T47D (cell line): ENCODE data around the gene BCKDHA.

Experiments
- DNase-seq, 2 experiments: peaks; one replicate each; pipeline versions ENCODE4 v3.0.0 to v3.0.0-alpha.2; 2011 to 2012; ENCODE audit warnings: low read depth in 1 of 2, low spot score in 1 of 2
- JUND ChIP-seq: IDR thresholded peaks from 2 replicates; pipeline ENCODE4 v1.6.1; 2012; ENCODE audit warnings: low read depth
- in situ Hi-C: cut with HindIII; loops from 2 replicates; pipeline ENCODE4 v1.10.0; 2016; ENCODE audit warnings: low sequenced_read_pairs, low pct_unique_long_range_greater_than_20kb

Gene BCKDHA

DNA sequence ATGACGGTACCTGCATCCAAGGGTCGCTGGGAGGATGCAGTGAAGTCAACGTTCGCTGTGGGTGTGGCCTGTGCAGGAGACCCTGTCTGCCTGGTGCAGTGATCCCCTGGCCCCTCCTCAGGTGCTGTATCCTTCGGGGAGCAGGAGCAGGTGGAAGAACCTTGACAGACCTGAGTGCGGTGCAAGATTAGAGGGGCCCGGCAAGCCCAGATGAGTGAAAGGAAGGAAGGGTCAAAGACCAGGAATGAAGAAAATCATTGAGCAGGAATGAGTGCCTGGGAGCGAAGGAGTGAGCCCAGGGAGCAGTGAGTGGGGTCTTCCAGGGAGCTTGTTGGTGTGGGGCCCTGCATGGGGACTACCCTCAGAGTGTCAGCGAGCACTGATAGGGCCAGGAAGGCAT, 16.8 kb downstream of the BCKDHA start:
- TF ChIP-seq JUND, result no peak
- in situ Hi-C loops, result no loop called here
- DNase-seq, result no peak

- no peak for TF ChIP-seq JUND
- DNase-seq, result no peak
- in situ Hi-C loops, result no loop called here
Observed at GRCh38 chr19:41415154-41415571, 17.5 kb downstream of the BCKDHA start.

DNA sequence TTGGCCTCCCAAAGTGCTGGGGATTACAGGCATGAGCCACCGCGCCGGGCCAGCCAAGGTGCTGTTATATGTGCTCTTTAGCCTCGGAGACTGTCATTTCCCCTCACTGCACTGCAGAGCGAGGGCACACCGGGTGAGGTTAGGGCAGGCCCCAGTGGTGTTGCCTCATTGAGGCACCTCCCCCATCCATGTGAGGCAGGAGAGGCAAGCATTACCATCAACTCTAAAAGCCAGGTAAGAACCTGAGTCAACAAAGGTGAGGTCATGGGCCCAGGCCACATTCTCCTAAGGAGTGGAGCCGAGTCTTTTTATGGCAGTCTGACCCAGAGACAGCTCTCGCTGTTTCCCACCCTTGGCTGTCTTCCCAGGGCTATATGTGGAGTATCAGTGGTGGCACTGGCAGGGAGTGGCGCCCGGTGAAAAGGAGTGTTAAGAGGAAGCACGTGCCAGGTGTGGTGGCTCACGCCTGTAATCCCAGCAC, 18.6 kb downstream of the BCKDHA start:
- DNase-seq, result no peak
- TF ChIP-seq JUND, result no peak
- in situ Hi-C loops, result no loop called here

GRCh38 chr19:41420101-41420880, 22.7 kb downstream of the BCKDHA start:
- in situ Hi-C loops, result no loop called here
- TF ChIP-seq JUND, result no peak
- no peak for DNase-seq

- in situ Hi-C loops, result no loop called here
- no peak for TF ChIP-seq JUND
- DNase-seq, result no peak
Observed at GRCh38 chr19:41421314-41421713, 23.7 kb downstream of the BCKDHA start.

DNA sequence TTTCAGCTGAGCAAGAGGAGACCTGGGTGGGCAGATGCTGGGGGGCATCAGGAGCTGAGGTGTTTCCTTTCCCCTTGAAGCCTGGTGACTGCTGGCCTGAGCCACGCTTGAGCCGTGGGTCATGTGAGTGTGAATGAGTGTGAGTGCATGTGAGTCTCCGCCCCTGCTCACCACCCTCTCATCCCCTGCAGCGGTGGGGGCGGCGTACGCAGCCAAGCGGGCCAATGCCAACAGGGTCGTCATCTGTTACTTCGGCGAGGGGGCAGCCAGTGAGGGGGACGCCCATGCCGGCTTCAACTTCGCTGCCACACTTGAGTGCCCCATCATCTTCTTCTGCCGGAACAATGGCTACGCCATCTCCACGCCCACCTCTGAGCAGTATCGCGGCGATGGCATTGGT, 24.4 kb downstream of the BCKDHA start:
- TF ChIP-seq JUND, result no peak
- no peak for DNase-seq
- in situ Hi-C loops, result no loop called here

GRCh38 chr19:41422456-41422855, 24.8 kb downstream of the BCKDHA start:
- TF ChIP-seq JUND, result no peak
- in situ Hi-C loops, result no loop called here
- no peak for DNase-seq

GRCh38 chr19:41422955-41423354, 25.3 kb downstream of the BCKDHA start:
- no peak for TF ChIP-seq JUND
- in situ Hi-C loops, result no loop called here

GRCh38 chr19:41424335-41425173, 26.9 kb downstream of the BCKDHA start:
- in situ Hi-C loops, result no loop called here
- no peak for DNase-seq
- TF ChIP-seq JUND, result no peak

More at GRCh38 chr19:41422955-41423354, 25.3 kb downstream of the BCKDHA start:
- DNase-seq, result no peak

- in situ Hi-C loops, result no loop called here
- no peak for TF ChIP-seq JUND
- DNase-seq, result no peak
Observed at GRCh38 chr19:41425174-41426115, 27.8 kb downstream of the BCKDHA start.

DNA sequence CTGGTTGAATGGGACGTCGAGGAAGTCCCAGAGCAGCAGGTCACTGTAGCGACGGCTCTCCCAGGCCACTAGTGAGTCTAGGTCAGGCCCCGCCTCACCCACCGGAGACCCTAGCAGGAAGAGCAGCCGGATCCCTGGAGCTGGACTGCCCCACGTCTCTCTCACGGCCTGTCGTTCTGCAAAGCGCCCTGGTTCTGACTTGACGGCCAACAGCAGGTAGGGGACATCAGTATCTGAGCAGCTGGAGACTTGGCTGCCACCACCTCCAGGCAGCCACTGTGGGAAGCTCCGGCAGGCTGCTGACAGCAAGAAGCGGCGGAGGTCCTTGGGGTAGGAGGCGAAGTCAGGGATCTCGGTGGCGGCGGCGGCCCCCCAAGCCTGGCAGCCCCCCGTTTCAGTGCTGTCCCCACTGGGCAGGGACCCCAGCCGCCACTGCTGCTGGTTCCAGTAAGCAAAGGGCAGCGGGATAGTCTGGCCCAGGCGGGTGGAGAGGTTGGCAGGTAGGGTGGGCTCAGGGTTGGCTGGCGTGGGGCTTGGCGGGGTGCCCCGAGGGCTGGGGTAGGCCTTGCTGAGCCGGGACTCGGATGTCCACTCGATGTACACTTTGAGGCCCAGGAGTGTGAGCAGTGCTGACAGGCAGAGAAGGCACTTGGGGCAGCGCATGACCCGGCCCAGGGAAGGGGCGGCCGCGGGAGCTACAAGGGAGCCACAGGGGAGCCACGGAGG, 28.7 kb downstream of the BCKDHA start:
- no peak for TF ChIP-seq JUND
- in situ Hi-C loops, result no loop called here
- no peak for DNase-seq
